ENCODE results near the gene GALNTL6.

Gene GALNTL6

GRCh38 chr4:172653676-172654075, 840.5 kb downstream of the GALNTL6 start:
- in situ Hi-C loops (cut with MboI; ENCODE audit: low sequenced_read_pairs, unreplicated experiment): no loop called here
- no peak for TF ChIP-seq CTCF (IDR thresholded peaks at IDR 0.05; ENCODE audit: borderline replicate concordance, control extremely low read depth, extremely low read depth, insufficient read depth, missing control alignments)
- no peak for DNase-seq (ENCODE audit: low spot score)

GRCh38 chr4:172654457-172654856, 841.3 kb downstream of the GALNTL6 start:
- no peak for TF ChIP-seq CTCF (IDR thresholded peaks at IDR 0.05; ENCODE audit: borderline replicate concordance, control extremely low read depth, extremely low read depth, insufficient read depth, missing control alignments)
- in situ Hi-C loops (cut with MboI; ENCODE audit: low sequenced_read_pairs, unreplicated experiment): no loop called here
- DNase-seq (ENCODE audit: low spot score): no peak

GRCh38 chr4:172656055-172656454, 842.9 kb downstream of the GALNTL6 start:
- DNase-seq (ENCODE audit: low spot score): no peak
- TF ChIP-seq CTCF (IDR thresholded peaks at IDR 0.05; ENCODE audit: borderline replicate concordance, control extremely low read depth, extremely low read depth, insufficient read depth, missing control alignments): no peak
- in situ Hi-C loops (cut with MboI; ENCODE audit: low sequenced_read_pairs, unreplicated experiment): no loop called here

- in situ Hi-C loops (cut with MboI; ENCODE audit: low sequenced_read_pairs, unreplicated experiment): no loop called here
- no peak for DNase-seq (ENCODE audit: low spot score)
- no peak for TF ChIP-seq CTCF (IDR thresholded peaks at IDR 0.05; ENCODE audit: borderline replicate concordance, control extremely low read depth, extremely low read depth, insufficient read depth, missing control alignments)
Observed at GRCh38 chr4:172657081-172657480, 843.9 kb downstream of the GALNTL6 start.

GRCh38 chr4:172660251-172660650, 847.0 kb downstream of the GALNTL6 start:
- DNase-seq (ENCODE audit: low spot score): no peak
- no peak for TF ChIP-seq CTCF (IDR thresholded peaks at IDR 0.05; ENCODE audit: borderline replicate concordance, control extremely low read depth, extremely low read depth, insufficient read depth, missing control alignments)
- in situ Hi-C loops (cut with MboI; ENCODE audit: low sequenced_read_pairs, unreplicated experiment): no loop called here

- DNase-seq (ENCODE audit: low spot score): no peak
- no peak for TF ChIP-seq CTCF (IDR thresholded peaks at IDR 0.05; ENCODE audit: borderline replicate concordance, control extremely low read depth, extremely low read depth, insufficient read depth, missing control alignments)
- in situ Hi-C loops (cut with MboI; ENCODE audit: low sequenced_read_pairs, unreplicated experiment): no loop called here
Observed at GRCh38 chr4:172662113-172662512, 848.9 kb downstream of the GALNTL6 start.

Data from GM13976 (cell line).